Measurements from ENCODE around the gene DPM1. TPM values are rescaled to one million over a fixed set of nuclear protein-coding genes. Genes with fewer than 3 reads are reported as not detected.
A peak's percentile ranks its signal among the peaks of the same experiment; 100 is the strongest.

Gene DPM1
- total RNA-seq, 1 experiment from 2014 or later: 66.8 TPM

- POLR2A ChIA-PET: interaction anchor here (0.6 to 13.0 kb wide), 34 partner anchors 9 to 776 kb away, joined by 3 to 149 read pairs (median 5); partner anchors contain the start of genes BCAS4, DPM1, MOCS3 and PEDS1
- Mint-ChIP-seq H3K9me3 (ENCODE audit: unreplicated experiment) (no peaks in the 10 kb centered on the region), H3K36me3 (ENCODE audit: insufficient read depth, unreplicated experiment) (peaks cover 89% of the 10 kb centered on the region), H3K27ac (ENCODE audit: low read depth, unreplicated experiment) (peak overlapping the region; percentile 73), H3K4me1 (ENCODE audit: insufficient read depth, unreplicated experiment) (peaks cover 37% of the 10 kb centered on the region), H3K4me3 (ENCODE audit: unreplicated experiment) (peak overlapping the region; percentile 90), H3K27me3 (ENCODE audit: insufficient read depth, unreplicated experiment) (no peaks in the 10 kb centered on the region)
- BruUV-seq (replicated peaks): TSS peak; percentile 23
- peak; percentile 90 for TF ChIP-seq CTCF (IDR thresholded peaks at IDR 0.05; ENCODE audit: unreplicated experiment)
- CTCF ChIA-PET: interaction anchor here (0.6 to 14.2 kb wide), 44 partner anchors 10 to 983 kb away, joined by 3 to 256 read pairs (median 5); partner anchors contain the start of gene BCAS4
- intact Hi-C loops (cut with micrococcal nuclease): loop anchor here (1.0 kb wide), 2 partner anchors 111 to 135 kb away; no protein-coding TSS in a partner anchor
- DNase-seq (ENCODE audit: unreplicated experiment): peak; percentile 96
These were observed 28.8 kb downstream of the DPM1 start for GRCh38 chr20:50929299-50930138.

- Mint-ChIP-seq H3K4me1 (ENCODE audit: insufficient read depth, unreplicated experiment) (peaks cover 37% of the 10 kb centered on the region), H3K27ac (ENCODE audit: low read depth, unreplicated experiment) (peak overlapping the region; percentile 73), H3K9me3 (ENCODE audit: unreplicated experiment) (no peaks in the 10 kb centered on the region), H3K4me3 (ENCODE audit: unreplicated experiment) (peak overlapping the region; percentile 90), H3K36me3 (ENCODE audit: insufficient read depth, unreplicated experiment) (peaks cover 89% of the 10 kb centered on the region), H3K27me3 (ENCODE audit: insufficient read depth, unreplicated experiment) (no peaks in the 10 kb centered on the region)
- no peak for DNase-seq (ENCODE audit: unreplicated experiment)
- ChIA-PET CTCF (interaction anchor here (0.7 to 14.2 kb wide), 27 partner anchors 9 to 984 kb away, joined by 3 to 256 read pairs (median 11); partner anchors contain the start of gene BCAS4), POLR2A (interaction anchor here (0.6 to 13.0 kb wide), 16 partner anchors 8 to 142 kb away, joined by 3 to 149 read pairs (median 6); partner anchors contain the start of genes BCAS4, DPM1 and MOCS3)
- intact Hi-C loops (cut with micrococcal nuclease): no loop called here
- TF ChIP-seq CTCF (IDR thresholded peaks at IDR 0.05; ENCODE audit: unreplicated experiment): no peak
- BruUV-seq (replicated peaks): no TSS peak
These were observed 29.9 kb downstream of the DPM1 start for GRCh38 chr20:50928469-50928868.

GRCh38 chr20:50926530-50926929 lies 31.8 kb downstream of the DPM1 start:
- no peak for DNase-seq (ENCODE audit: unreplicated experiment)
- Mint-ChIP-seq H3K9me3 (ENCODE audit: unreplicated experiment) (no peaks in the 10 kb centered on the region), H3K4me1 (ENCODE audit: insufficient read depth, unreplicated experiment) (peaks cover 37% of the 10 kb centered on the region), H3K36me3 (ENCODE audit: insufficient read depth, unreplicated experiment) (peaks cover 84% of the 10 kb centered on the region), H3K4me3 (ENCODE audit: unreplicated experiment) (peak overlapping the region; percentile 6), H3K27me3 (ENCODE audit: insufficient read depth, unreplicated experiment) (no peaks in the 10 kb centered on the region), H3K27ac (ENCODE audit: low read depth, unreplicated experiment) (no peak overlapping the region)
- no TSS peak for BruUV-seq (replicated peaks)
- intact Hi-C loops (cut with micrococcal nuclease): no loop called here
- no peak for TF ChIP-seq CTCF (IDR thresholded peaks at IDR 0.05; ENCODE audit: unreplicated experiment)
- ChIA-PET POLR2A (interaction anchor here (0.6 to 13.0 kb wide), 11 partner anchors 12 to 285 kb away, joined by 3 to 149 read pairs (median 6); partner anchors contain the start of genes BCAS4, DPM1 and MOCS3), CTCF (interaction anchor here (0.6 to 14.2 kb wide), 12 partner anchors 12 to 847 kb away, joined by 3 to 256 read pairs (median 4); partner anchors contain the start of gene BCAS4)

Measured in MCF 10A (cell line).